Ovary (tissue), 9 donors: ENCODE measurements around the gene TALDO1. TPM values are rescaled to one million over a fixed set of nuclear protein-coding genes. Genes with fewer than 3 reads are reported as not detected.

ENCODE experiments used
- DNase-seq, 5 donors: peaks; one replicate each; pipeline ENCODE4 v3.0.0-alpha.2; 2019 to 2020
- H3K27ac ChIP-seq, 2 donors: fragments of 200-600 bp; one replicate each; pipeline versions ENCODE4 v1.5.1 to v1.8.0; 2019 to 2022
- H3K27me3 ChIP-seq: fragments of 200-600 bp; one replicate; pipeline ENCODE4 v1.8.0; 2022
- H3K36me3 ChIP-seq: fragments of 200-600 bp; sonication (generic); one replicate; pipeline ENCODE4 v1.5.1; 2019
- H3K4me1 ChIP-seq: one replicate; pipeline ENCODE4 v1.8.1; 2013; ENCODE audit warnings: mild to moderate bottlenecking, moderate library complexity; ENCODE audit not compliant: insufficient read depth
- H3K4me3 ChIP-seq: fragments of 200-600 bp; sonication (generic); one replicate; pipeline ENCODE4 v1.5.1; 2017
- H3K9me3 ChIP-seq, 2 donors: fragments of 200-600 bp in 1 of 2; sonication (generic) in 1 of 2; one replicate each; pipeline versions ENCODE4 v1.5.1 to v1.8.1; 2013 to 2019; ENCODE audit warnings: mild to moderate bottlenecking in 1 of 2, moderate library complexity in 1 of 2
- EP300 ChIP-seq: sonication (generic); formaldehyde crosslinking; IDR thresholded peaks from one replicate; pipeline ENCODE4 v1.6.1; 2017; ENCODE audit warnings: antibody characterized with exemption
- POLR2A ChIP-seq: fragments of 450-650 bp; IDR thresholded peaks from one replicate; pipeline ENCODE4 v1.6.1; 2017; ENCODE audit warnings: antibody characterized with exemption, mild to moderate bottlenecking, moderate library complexity
- WGBS, 3 donors: extraction: QIAGEN DNeasy Blood & Tissue Kit in 1 of 3; methylation state at CpG; one replicate each; pipeline versions ENCODE4 v1.1.5 to v1.1.7; 2013 to 2017; 5-methylcytosine and 5-hydroxymethylcytosine counted together
- intact Hi-C, 4 donors: fragments of 100-400 bp; cut with DNase I; formaldehyde crosslinking; loops; one replicate each; pipeline versions ENCODE4 v1.11.0 to v1.15.1; 2022 to 2023
- polyA plus RNA-seq, 2 donors: library from polyadenylated mRNA; stranded (reverse); fragments of 200-250 nt in 1 of 2; fragments of 350-450 nt in 1 of 2; fragmentation: Illumina TruSeq in 1 of 2; extraction: RNeasy Lipid Tissue Mini Kit (QIAGEN cat#74804) in 1 of 2; gene quantifications; one replicate each; pipeline ENCODE4 v1.2.3, GENCODE V29; 2013 to 2014
- total RNA-seq, 7 donors: library from RNA; depleted of rRNA in 2 of 7; stranded (reverse); fragments of >200 nt in 2 of 7; fragmentation: NEBNext Ultra II Directional in 3 of 7; extraction: Animal tissue kit (Norgen Biotek cat#: 25700) in 3 of 7; gene quantifications; one replicate each; pipeline versions ENCODE4 v1.1.0 to v1.2.4, GENCODE V29; 2016 to 2023
- TF ChIP-seq, protein P1 (sequence below), 3 donors: fragments of 450-650 bp in 2 of 3; fragments of 200-600 bp in 1 of 3; IDR thresholded peaks; one replicate each; pipeline versions ENCODE4 v1.5.1 to v1.8.0; 2016 to 2022; ENCODE audit warnings: antibody characterized with exemption in 3 of 3, mild to moderate bottlenecking in 1 of 3
- donor health status: DM: no; HTN: no; CAD: no; lungs with moderate emphysema.
- donor health status: DM: no; HTN: no; CAD: no.
- donor health status: Bipolar disorder and iron deficiency.
- donor health status: DM: yes; HTN: yes; CAD: no.
- donor health status: DM: no; HTN: no; CAD: no.
- donor health status: DM: yes; HTN: yes; CAD: no.

The TALDO1 gene
- total and polyA plus RNA-seq, 9 donors: 75.0 to 134 (median 110) TPM

DNA sequence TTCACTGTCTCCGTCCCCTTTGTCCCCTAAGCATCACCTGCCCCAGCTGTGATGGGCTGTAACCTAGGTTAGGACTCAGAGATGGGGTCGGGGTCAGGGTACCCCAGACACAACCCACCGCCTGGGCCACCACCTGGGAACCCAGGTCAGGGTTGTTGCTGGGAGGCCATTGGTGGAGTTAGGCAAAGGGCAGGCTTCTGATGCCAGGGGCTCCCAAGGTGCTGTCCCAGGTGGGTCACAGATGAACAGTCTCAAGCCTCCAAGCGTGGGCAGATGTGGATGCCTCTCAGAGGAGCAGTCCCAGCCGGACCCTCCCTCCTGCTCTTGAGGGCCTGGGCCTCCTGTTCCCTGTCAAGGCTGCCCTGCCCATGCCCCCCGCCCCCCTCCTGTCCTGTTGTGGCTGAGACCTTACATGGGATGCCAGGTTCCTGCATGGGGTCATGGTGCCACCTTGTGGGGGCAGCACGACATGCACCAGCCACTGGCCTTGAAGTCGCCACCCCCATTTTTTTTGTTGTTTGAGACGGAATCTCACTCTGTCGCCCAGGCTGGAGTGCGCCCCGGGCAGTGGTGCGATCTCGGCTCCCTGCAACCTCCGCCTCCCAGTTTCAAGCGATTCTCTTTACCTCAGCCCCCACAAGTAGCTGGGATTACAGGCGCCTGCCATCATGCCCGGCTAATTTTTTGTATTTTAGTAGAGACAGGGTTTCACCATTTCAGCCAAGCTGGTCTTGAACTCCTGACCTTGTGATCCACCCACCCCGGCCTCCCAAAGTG, 17.9 kb downstream of the TALDO1 start:
- intact Hi-C loops: no loop called here
- DNase-seq: peak in 3 of 5 donors; percentile 49 to 64 (median 51)

DNA sequence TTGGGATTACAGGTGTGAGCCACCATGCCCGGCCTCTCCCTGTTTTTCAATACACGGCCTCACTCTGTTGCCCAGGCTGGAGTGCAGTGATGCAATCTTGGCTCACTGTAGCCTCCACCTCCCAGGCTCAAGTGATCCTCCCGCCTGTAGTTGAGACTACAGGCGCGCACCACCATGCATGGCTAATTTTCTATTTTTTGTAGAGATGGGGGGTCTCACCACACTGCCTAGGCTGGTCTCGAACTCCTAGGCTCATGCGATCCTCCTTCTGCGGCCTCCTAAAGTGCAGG, 18.5 kb downstream of the TALDO1 start:
- Histone ChIP-seq H3K27ac (no peak overlapping the region), H3K4me3 (no peak overlapping the region), H3K27me3 (no peaks in the 10 kb centered on the region), H3K9me3 (no peaks in the 10 kb centered on the region), H3K36me3 (no peaks in the 10 kb centered on the region), H3K4me1 (no peaks in the 10 kb centered on the region)
- 95 to 96% (median 95%) methylated on average over 8 of the region's 8 CpGs for WGBS, 3 donors
- TF ChIP-seq, protein P1, sequence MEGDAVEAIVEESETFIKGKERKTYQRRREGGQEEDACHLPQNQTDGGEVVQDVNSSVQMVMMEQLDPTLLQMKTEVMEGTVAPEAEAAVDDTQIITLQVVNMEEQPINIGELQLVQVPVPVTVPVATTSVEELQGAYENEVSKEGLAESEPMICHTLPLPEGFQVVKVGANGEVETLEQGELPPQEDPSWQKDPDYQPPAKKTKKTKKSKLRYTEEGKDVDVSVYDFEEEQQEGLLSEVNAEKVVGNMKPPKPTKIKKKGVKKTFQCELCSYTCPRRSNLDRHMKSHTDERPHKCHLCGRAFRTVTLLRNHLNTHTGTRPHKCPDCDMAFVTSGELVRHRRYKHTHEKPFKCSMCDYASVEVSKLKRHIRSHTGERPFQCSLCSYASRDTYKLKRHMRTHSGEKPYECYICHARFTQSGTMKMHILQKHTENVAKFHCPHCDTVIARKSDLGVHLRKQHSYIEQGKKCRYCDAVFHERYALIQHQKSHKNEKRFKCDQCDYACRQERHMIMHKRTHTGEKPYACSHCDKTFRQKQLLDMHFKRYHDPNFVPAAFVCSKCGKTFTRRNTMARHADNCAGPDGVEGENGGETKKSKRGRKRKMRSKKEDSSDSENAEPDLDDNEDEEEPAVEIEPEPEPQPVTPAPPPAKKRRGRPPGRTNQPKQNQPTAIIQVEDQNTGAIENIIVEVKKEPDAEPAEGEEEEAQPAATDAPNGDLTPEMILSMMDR (IDR thresholded peaks at IDR 0.05): no peak
- no peak for TF ChIP-seq EP300
- no peak for TF ChIP-seq POLR2A
- DNase-seq: no peak
- intact Hi-C loops: no loop called here

More for the DNA sequence above, 17.9 kb downstream of the TALDO1 start:
- Histone ChIP-seq H3K36me3 (no peaks in the 10 kb centered on the region), H3K9me3 (no peaks in the 10 kb centered on the region), H3K4me1 (no peaks in the 10 kb centered on the region), H3K4me3 (no peak overlapping the region), H3K27me3 (no peaks in the 10 kb centered on the region), H3K27ac (no peak overlapping the region)
- no peak for TF ChIP-seq POLR2A
- TF ChIP-seq, protein P1 (IDR thresholded peaks at IDR 0.05): peak in 2 of 3 donors; percentile 24 to 38
- 72 to 76% (median 74%) methylated on average over 19 of the region's 19 CpGs for WGBS, 3 donors

DNA sequence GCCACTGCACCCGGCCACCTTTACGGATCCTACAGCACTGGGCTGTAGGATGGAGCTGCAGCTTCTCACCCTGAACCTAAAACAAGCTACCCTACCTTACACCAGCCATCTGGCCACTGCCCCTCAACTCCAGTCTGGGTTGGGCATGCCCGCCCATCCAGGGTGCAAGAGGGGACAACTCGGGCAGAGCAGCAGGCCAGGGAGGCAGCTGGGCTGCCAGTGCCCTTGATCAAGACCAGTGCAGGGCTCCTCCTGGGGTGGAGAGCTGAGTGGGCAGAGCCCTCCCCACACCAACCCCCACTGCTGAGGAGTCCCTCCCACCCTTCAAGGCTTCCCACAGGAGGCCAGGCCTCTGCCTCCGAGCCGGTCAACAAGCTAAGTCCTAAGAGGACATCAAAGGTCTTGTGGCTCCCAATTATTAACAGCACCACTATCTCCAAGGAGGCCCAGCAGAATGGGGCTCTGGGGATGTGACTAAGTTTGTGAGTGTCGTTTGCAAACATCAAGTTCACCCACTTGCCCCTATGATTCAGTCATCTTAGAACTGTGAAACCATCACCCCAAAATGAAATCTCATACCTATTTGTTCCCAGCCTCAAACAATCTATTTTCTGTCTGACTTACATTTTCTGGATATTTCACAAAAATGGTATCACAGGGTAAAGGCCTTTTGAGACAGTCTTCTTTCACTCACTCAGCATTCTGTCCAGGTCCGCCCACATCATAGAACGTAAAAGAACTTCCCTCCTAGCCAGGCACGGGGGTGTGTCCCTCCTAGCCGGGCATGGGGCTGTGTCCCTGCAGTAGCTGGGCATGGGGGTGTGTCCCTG, 19.1 kb downstream of the TALDO1 start:
- no peaks in the 10 kb centered on the region for H3K36me3 ChIP-seq
- no peak for DNase-seq
- 69 to 78% (median 76%) methylated on average over 11 of the region's 11 CpGs for WGBS, 3 donors

DNA sequence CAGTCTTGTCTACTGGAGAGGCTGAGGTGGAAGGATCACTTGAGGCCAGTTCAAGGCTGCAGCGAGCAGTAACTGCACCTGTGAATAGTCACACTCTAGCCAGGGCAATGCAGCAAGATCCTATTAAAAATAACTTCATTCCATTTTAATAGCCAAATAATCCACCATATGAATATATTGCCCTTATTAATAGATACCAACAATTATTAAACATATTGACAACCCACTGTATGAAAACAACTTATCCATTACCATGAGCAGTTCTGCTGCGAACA, 19.6 kb downstream of the TALDO1 start:
- DNase-seq: no peak
- no peak for TF ChIP-seq EP300
- TF ChIP-seq, protein P1 (IDR thresholded peaks at IDR 0.05): no peak
- no peak for TF ChIP-seq POLR2A
- 96 to 98% (median 96%) methylated on average over 2 of the region's 2 CpGs for WGBS, 3 donors
- Histone ChIP-seq H3K27ac (no peak overlapping the region), H3K4me3 (no peak overlapping the region), H3K36me3 (no peaks in the 10 kb centered on the region), H3K9me3 (no peaks in the 10 kb centered on the region), H3K4me1 (no peaks in the 10 kb centered on the region), H3K27me3 (no peaks in the 10 kb centered on the region)
- intact Hi-C loops: no loop called here

More for the DNA sequence above, 19.1 kb downstream of the TALDO1 start:
- H3K4me3 ChIP-seq: no peak overlapping the region
- no peaks in the 10 kb centered on the region for H3K27me3 ChIP-seq
- H3K27ac ChIP-seq: no peak overlapping the region
- no peaks in the 10 kb centered on the region for H3K9me3 ChIP-seq
- H3K4me1 ChIP-seq: no peaks in the 10 kb centered on the region
- intact Hi-C loops: no loop called here
- no peak for TF ChIP-seq POLR2A
- TF ChIP-seq, protein P1 (IDR thresholded peaks at IDR 0.05): no peak
- TF ChIP-seq EP300: no peak
